Activated CD4-positive, alpha-beta T cell treated with anti-CD3 and anti-CD28 coated beads, Interleukin-2, Interleukin-6, amounts not matched to agents 100 ng/mL and 50 ng/mL, durations not matched to agents 16 hours and 8 hours (primary cell): ENCODE measurements around the gene WDR55.
"Not testable (repeated sequence)": the region's sequence is repeated elsewhere in the genome, so short reads cannot be mapped to it uniquely, and the experiment has no call there.

ENCODE experiments used
- DNase-seq: peaks from one replicate; pipeline ENCODE4 v3.0.0-alpha.2; 2020

WDR55 gene

GRCh38 chr5:140711794-140712193, 47.1 kb downstream of the WDR55 start:
- DNase-seq: no peak

GRCh38 chr5:140713562-140714094, 48.9 kb downstream of the WDR55 start:
- no peak for DNase-seq

- not testable (repeated sequence) for DNase-seq
These were observed 51.5 kb downstream of the WDR55 start for GRCh38 chr5:140716238-140716637.

- no peak for DNase-seq
These were observed 53.5 kb downstream of the WDR55 start for GRCh38 chr5:140718266-140718592.

- DNase-seq: not testable (repeated sequence)
These were observed 56.0 kb downstream of the WDR55 start for GRCh38 chr5:140720738-140721137.

- DNase-seq: not testable (repeated sequence)
These were observed 56.7 kb downstream of the WDR55 start for GRCh38 chr5:140721395-140721794.
